HG02798 (cell line): Measurements from ENCODE around the gene MOK.
"Not testable (repeated sequence)": the region's sequence is repeated elsewhere in the genome, so short reads cannot be mapped to it uniquely, and the experiment has no call there.

Experiments used
- ATAC-seq: cut with Tn5 transposase; IDR thresholded peaks from one replicate; pipeline ENCODE4 v1.9.1; 2021; ENCODE audit warnings: mild to moderate bottlenecking; ENCODE audit not compliant: unreplicated experiment, poor library complexity

MOK gene, protein sequence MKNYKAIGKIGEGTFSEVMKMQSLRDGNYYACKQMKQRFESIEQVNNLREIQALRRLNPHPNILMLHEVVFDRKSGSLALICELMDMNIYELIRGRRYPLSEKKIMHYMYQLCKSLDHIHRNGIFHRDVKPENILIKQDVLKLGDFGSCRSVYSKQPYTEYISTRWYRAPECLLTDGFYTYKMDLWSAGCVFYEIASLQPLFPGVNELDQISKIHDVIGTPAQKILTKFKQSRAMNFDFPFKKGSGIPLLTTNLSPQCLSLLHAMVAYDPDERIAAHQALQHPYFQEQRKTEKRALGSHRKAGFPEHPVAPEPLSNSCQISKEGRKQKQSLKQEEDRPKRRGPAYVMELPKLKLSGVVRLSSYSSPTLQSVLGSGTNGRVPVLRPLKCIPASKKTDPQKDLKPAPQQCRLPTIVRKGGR

DNA sequence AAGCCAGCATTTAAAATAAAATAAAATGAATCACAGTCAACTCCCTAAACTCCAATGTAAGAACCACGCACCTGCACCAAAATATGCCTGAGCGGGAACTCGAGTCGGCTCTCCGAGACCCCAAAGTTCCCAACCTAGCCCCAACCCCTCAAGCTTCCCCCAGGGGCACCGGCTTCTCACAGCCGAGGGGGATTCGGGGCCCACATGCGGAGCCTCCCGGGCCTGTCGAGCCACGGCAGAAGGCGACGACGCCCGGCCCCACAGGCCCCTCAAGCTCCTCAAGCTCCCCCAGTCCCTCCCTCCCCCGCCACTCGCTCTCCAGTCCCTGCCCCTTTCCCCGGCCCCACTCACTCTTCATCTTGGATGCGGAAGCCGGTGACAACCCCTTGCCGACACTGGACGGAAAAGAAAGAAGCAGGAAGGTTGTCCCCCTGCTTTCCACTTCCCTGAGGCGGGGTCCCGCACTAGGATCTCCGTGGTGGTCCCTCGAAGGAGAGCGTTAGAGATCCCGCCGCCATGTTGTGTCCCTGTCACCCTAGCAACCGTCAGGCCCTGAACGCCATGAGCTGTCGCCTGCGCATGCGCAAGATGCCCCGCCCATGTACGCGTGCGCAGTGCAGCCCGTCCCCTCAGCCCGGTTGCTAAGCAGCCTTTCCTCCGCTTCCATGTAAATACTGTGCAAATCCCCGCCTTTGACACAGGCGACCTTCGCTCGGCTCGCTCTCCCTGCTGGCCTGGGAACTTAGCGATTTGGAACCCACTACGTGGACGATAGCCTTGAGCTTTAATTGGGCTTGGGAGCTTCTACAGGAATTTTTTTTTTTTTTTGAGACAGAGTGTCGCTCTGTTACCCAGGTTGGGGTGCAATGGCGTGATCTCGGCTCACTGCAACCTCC lies at the start of gene MOK:
Gene MOK, minus strand, starts transcription at position 554 of the 896 bp plus-strand sequence. Its CDS starts 196 bp downstream, at position 358.
- ATAC-seq: peak; percentile 97

DNA sequence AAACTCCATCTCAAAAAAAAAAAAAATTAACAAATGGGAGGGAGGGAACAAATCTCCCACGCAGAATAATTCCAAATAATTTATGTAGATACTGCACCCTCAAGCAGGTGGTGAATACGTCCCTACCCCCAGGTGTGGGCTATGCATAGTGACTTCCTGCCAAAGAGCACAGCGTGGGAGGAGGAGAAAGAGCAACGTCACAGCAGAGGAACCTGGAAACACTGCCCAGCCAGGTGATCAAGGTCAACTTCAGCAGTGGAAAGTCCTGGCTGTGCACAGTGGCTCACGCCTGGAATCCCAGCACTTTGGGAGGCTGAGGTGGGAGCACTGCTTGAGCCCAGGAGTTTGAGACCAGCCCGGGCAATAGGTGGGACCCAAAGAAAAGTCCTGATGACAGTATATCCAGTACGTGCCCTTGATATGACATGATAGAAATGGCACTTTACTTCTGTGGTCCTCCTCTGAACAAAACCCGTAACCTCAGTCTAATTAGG lies 48.2 kb upstream of the MOK start:
- ATAC-seq: no peak

DNA sequence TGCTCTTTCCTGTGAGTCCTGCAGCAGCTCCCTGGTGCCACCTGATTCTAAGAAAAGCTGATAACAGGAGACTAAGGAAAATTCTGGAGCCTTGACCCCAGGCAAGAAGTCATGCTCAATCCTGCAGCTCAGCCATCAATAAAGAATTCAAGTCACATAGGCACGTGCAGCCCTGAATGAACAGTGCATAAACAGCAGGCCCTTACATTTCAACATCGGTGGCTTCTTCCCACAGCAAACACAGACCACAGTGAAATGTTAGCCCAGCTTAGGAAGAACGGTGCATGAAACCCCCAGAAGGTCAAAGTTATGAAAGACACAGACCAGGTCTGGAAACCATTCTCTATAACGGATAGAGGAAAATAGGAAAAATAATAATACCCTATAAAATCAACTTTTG lies 47.2 kb upstream of the MOK start:
- no peak for ATAC-seq

- not testable (repeated sequence) for ATAC-seq
Measured at GRCh38 chr14:102351593-102351992, 46.6 kb upstream of the MOK start.

DNA sequence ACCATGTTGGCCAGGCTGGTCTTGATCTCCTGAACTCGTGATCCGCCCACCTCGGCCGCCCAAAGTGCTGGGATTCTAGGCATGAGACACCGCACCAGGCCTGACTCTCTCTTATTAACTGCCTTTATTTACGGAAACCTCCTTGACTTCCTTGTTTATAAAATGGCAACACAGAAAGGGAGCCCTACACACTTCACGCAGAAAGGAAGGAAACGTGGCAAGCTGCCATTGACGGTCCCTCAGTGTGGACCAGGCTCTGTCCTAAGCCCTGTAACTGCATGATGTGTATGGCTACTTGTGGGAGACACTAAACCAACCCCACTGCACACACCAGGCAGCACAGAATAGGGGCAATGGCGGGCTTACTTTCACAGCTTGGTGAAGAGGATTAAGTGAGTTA lies 46.1 kb upstream of the MOK start:
- no peak for ATAC-seq

GRCh38 chr14:102348376-102348775 lies 43.4 kb upstream of the MOK start:
- ATAC-seq: no peak

- ATAC-seq: no peak
Measured at GRCh38 chr14:102346645-102347044, 41.7 kb upstream of the MOK start.

DNA sequence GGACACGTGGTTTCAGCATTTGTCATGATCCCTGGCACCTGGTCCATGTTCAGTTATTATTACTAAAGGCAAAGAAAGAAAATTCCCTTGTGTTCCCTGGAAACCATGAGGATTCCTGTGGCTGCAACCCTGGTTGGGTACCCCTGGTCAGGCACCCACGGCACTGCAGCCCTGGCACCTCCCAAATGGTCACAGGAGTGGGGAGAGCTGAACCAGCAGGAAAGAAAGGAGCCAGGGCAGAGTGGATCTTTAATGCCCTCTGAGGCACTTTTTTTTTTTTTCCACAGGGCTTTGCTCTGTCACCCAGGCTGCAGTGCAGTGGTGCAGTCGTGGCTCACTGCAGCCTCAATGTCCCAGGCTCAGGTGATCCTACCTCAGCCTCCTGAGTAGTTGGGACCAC lies 40.3 kb upstream of the MOK start:
- no peak for ATAC-seq

GRCh38 chr14:102344485-102344884 lies 39.5 kb upstream of the MOK start:
- ATAC-seq: no peak

DNA sequence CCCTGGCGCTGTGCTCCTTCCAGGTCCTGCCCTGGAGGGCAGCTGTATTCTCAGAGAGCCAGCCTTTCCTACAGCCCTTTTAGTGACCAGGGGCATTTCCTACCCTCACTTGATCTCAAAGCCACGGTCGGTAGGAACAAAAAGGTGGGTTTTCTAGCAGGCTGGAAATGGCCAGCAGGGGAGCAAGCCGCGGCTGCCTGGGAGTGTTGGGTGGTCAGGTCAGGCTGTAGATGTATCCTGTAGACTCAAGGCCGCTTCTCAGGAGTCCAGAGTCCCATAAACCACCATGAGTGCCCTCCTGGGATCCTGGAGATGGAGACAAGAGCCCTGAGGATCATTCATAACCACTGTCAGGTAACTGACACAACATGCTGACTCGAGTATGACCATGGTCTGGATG lies 39.1 kb upstream of the MOK start:
- ATAC-seq: no peak

GRCh38 chr14:102342238-102342637 lies 37.3 kb upstream of the MOK start:
- ATAC-seq: no peak

GRCh38 chr14:102341566-102341965 lies 36.6 kb upstream of the MOK start:
- no peak for ATAC-seq

GRCh38 chr14:102338724-102339123 lies 33.8 kb upstream of the MOK start:
- no peak for ATAC-seq

- ATAC-seq: no peak
Measured at GRCh38 chr14:102335163-102335562, 30.2 kb upstream of the MOK start.

GRCh38 chr14:102333795-102334705 lies 29.1 kb upstream of the MOK start:
- no peak for ATAC-seq

GRCh38 chr14:102333390-102333789 lies 28.4 kb upstream of the MOK start:
- no peak for ATAC-seq

GRCh38 chr14:102330806-102331205 lies 25.8 kb upstream of the MOK start:
- no peak for ATAC-seq

- not testable (repeated sequence) for ATAC-seq
Measured at GRCh38 chr14:102329381-102329780, 24.4 kb upstream of the MOK start.

- ATAC-seq: no peak
Measured at GRCh38 chr14:102326583-102326982, 21.6 kb upstream of the MOK start.

DNA sequence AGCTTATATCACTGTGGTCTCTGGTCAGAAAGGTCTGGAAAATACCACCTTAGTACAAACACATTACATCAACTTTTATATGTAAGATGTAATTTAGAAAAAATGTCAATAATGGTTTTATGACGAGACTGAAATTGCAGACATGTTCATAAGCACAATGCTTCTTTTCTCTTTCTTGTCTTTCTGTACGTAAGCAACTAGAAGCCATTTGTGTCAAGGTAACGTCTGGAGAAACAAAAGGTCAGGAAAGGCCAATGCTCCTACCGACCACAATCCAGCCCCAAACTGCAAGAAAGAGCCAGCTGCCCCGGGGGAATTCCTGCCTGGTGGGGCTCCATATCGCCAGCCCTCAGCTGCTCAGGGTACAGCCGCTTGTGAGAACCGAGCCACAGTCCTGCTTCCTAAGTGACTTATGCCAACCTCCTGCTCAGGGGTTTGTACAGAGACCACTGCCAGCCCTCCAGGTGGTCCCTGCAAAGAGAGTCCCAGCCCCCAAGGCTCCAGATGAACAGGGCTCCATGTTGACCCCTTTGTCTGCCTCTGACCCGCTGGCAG lies 20.9 kb upstream of the MOK start:
- no peak for ATAC-seq
